Osteocyte (in vitro differentiated cells): ENCODE measurements around the gene BCAT1. TPM values are rescaled to one million over a fixed set of nuclear protein-coding genes. Genes with fewer than 3 reads are reported as not detected.

Source experiments
- DNase-seq: peaks from one replicate; pipeline ENCODE4 v3.0.0; 2021; ENCODE audit warnings: mixed read lengths; ENCODE audit not compliant: unreplicated experiment; ENCODE audit errors: extremely low spot score
- H3K27ac Mint-ChIP-seq: one replicate; pipeline ENCODE4 v1.8.0; 2021; ENCODE audit warnings: mild to moderate bottlenecking, mixed read lengths; ENCODE audit not compliant: unreplicated experiment
- H3K27me3 Mint-ChIP-seq: one replicate; pipeline ENCODE4 v1.8.0; 2021; ENCODE audit warnings: mixed read lengths; ENCODE audit not compliant: unreplicated experiment
- H3K36me3 Mint-ChIP-seq: one replicate; pipeline ENCODE4 v1.8.0; 2021; ENCODE audit warnings: mixed read lengths; ENCODE audit not compliant: unreplicated experiment
- H3K4me1 Mint-ChIP-seq: one replicate; pipeline ENCODE4 v1.8.0; 2021; ENCODE audit warnings: mixed read lengths; ENCODE audit not compliant: unreplicated experiment
- H3K4me3 Mint-ChIP-seq: one replicate; pipeline ENCODE4 v1.8.0; 2021; ENCODE audit warnings: mild to moderate bottlenecking, moderate library complexity, mixed read lengths; ENCODE audit not compliant: unreplicated experiment
- H3K9me3 Mint-ChIP-seq: one replicate; pipeline ENCODE4 v1.8.0; 2021; ENCODE audit warnings: mixed read lengths; ENCODE audit not compliant: unreplicated experiment
- CTCF ChIP-seq: fragments of 200-600 bp; sonication (generic); IDR thresholded peaks from 2 replicates; pipeline ENCODE4 v1.5.0; 2021; ENCODE audit warnings: antibody characterized with exemption, mild to moderate bottlenecking, moderate library complexity
- total RNA-seq: library from RNA; stranded (reverse); gene quantifications from 2 replicates; pipeline ENCODE4 v1.2.1, GENCODE V29; 2021

BCAT1 gene
- total RNA-seq, 1 donor from 2014 or later = 155 TPM

DNA sequence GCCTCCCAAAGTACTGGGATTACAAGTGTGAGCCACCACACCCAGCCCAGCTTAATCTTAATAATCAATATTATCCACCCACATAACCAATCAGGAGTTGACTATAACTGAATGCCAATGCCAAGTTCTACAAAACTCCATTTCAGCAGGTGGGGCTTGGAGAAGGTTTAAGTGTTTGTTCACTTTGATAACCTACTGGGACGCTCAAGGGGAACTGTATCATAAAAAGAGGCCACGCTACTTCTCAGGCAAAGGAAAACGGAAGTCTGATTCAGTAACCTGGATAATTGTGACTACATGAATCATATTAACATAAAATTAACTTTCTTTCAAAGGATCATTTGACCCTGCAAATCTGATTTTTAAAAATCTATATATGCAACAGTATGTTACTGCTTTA, 179.2 kb downstream of the BCAT1 start:
- no peak for TF ChIP-seq CTCF
- no peak overlapping the region for H3K27ac Mint-ChIP-seq
- DNase-seq = no peak
- no peak overlapping the region for H3K4me3 Mint-ChIP-seq
- no peaks in the 10 kb centered on the region for H3K36me3 Mint-ChIP-seq
- H3K9me3 Mint-ChIP-seq = peaks cover 1% of the 10 kb centered on the region
- H3K27me3 Mint-ChIP-seq = no peaks in the 10 kb centered on the region
- H3K4me1 Mint-ChIP-seq = peaks cover 4% of the 10 kb centered on the region

- no peaks in the 10 kb centered on the region for H3K36me3 Mint-ChIP-seq
Observed at GRCh38 chr12:24768415-24768814, 180.5 kb downstream of the BCAT1 start.

GRCh38 chr12:24767016-24767415, 181.9 kb downstream of the BCAT1 start:
- DNase-seq = no peak
- no peaks in the 10 kb centered on the region for H3K27me3 Mint-ChIP-seq
- H3K4me1 Mint-ChIP-seq = no peaks in the 10 kb centered on the region
- H3K27ac Mint-ChIP-seq = no peak overlapping the region
- no peak overlapping the region for H3K4me3 Mint-ChIP-seq
- no peak for TF ChIP-seq CTCF
- no peaks in the 10 kb centered on the region for H3K9me3 Mint-ChIP-seq
- no peaks in the 10 kb centered on the region for H3K36me3 Mint-ChIP-seq

More at GRCh38 chr12:24768415-24768814, 180.5 kb downstream of the BCAT1 start:
- H3K27ac Mint-ChIP-seq = no peak overlapping the region
- H3K4me1 Mint-ChIP-seq = no peaks in the 10 kb centered on the region
- no peaks in the 10 kb centered on the region for H3K9me3 Mint-ChIP-seq
- H3K27me3 Mint-ChIP-seq = no peaks in the 10 kb centered on the region
- no peak overlapping the region for H3K4me3 Mint-ChIP-seq
- no peak for TF ChIP-seq CTCF
- DNase-seq = no peak

GRCh38 chr12:24764712-24765111, 184.2 kb downstream of the BCAT1 start:
- H3K27me3 Mint-ChIP-seq = no peaks in the 10 kb centered on the region
- no peaks in the 10 kb centered on the region for H3K36me3 Mint-ChIP-seq
- no peaks in the 10 kb centered on the region for H3K4me1 Mint-ChIP-seq

More at GRCh38 chr12:24764712-24765111, 184.2 kb downstream of the BCAT1 start:
- no peaks in the 10 kb centered on the region for H3K9me3 Mint-ChIP-seq
- H3K4me3 Mint-ChIP-seq = no peak overlapping the region
- no peak overlapping the region for H3K27ac Mint-ChIP-seq
- TF ChIP-seq CTCF = no peak
- no peak for DNase-seq
